ENCODE measurements around the gene SSBP3. TPM values are rescaled to one million over a fixed set of nuclear protein-coding genes. Genes with fewer than 3 reads are reported as not detected.

SSBP3 gene
- total RNA-seq, 3 donors from 2014 or later, result 21.3 to 28.0 (median 25.6) TPM

DNA sequence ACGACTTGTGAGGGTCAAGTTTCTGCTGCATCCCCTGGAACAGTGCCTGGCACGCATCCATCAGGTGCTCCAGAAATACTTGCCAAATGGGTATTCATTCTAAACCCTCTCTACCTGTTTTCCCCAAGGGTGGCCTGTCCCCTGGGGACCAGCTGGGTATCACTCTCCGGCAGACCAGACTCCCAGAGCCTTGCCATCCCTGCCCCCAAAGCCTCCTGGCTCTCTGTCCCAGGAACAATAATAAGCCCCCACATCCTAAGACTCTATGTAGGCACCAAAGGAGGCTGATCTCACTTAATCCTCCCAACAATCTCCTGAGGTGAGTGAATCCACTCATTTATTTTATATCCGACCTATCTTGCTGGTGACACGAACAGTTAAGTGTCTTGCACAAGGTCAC lies 109.5 kb downstream of the SSBP3 start:
- no peak for TF ChIP-seq CTCF (IDR thresholded peaks at IDR 0.05)
- peaks cover 3 to 18% of the 10 kb centered on the region in 2 donors for H3K4me1 ChIP-seq

DNA sequence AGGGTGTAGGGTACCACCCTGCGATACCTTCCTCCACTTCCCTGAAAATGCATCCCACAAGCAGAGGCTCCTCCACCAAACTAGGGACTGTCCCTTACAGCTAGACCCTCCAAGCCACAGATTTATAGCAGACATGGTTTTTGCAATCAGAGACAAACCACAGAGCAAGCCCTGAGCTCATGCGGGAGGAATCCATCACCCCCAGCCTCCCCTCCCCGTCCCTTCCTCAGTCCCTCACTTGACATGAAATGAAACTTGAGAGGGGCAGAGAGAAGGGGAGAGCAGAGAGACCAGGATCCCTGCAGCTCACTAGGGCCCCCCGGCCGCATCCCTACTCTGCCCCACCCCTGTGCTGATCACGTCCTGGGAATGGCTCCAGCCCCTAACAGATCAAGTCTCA lies 111.3 kb downstream of the SSBP3 start:
- no peak for TF ChIP-seq POLR2AphosphoS5 (IDR thresholded peaks at IDR 0.05)
- TF ChIP-seq POLR2A (IDR thresholded peaks at IDR 0.05), result no peak
- TF ChIP-seq CTCF (IDR thresholded peaks at IDR 0.05), result no peak
- Histone ChIP-seq H3K4me1 (peaks cover 3 to 32% of the 10 kb centered on the region in 2 donors), H3K27me3 (no peaks in the 10 kb centered on the region), H3K4me3 (no peak overlapping the region), H3K27ac (peak overlapping the region in 1 of 2 donors; percentile 67), H3K9me3 (no peaks in the 10 kb centered on the region), H3K36me3 (no peaks in the 10 kb centered on the region)
- intact Hi-C loops (cut with DNase I; ENCODE audit: low total_unique reads), result no loop called here
- DNase-seq (ENCODE audit: low spot score in 2 of 2), result no peak

More for the DNA sequence above, 109.5 kb downstream of the SSBP3 start:
- Histone ChIP-seq H3K36me3 (no peaks in the 10 kb centered on the region), H3K27ac (peak overlapping the region in 1 of 2 donors; percentile 73), H3K9me3 (no peaks in the 10 kb centered on the region), H3K4me3 (no peak overlapping the region), H3K27me3 (no peaks in the 10 kb centered on the region)
- intact Hi-C loops (cut with DNase I; ENCODE audit: low total_unique reads), result no loop called here
- no peak for DNase-seq (ENCODE audit: low spot score in 2 of 2)

- TF ChIP-seq POLR2AphosphoS5 (IDR thresholded peaks at IDR 0.05) (no peak), POLR2A (IDR thresholded peaks at IDR 0.05) (no peak), CTCF (IDR thresholded peaks at IDR 0.05) (no peak)
- Histone ChIP-seq H3K4me1 (peaks cover 2 to 15% of the 10 kb centered on the region in 2 donors), H3K27me3 (no peaks in the 10 kb centered on the region), H3K27ac (peak overlapping the region in 1 of 2 donors; percentile 52), H3K36me3 (no peaks in the 10 kb centered on the region), H3K9me3 (no peaks in the 10 kb centered on the region), H3K4me3 (no peak overlapping the region)
- intact Hi-C loops (cut with DNase I; ENCODE audit: low total_unique reads), result no loop called here
- DNase-seq (ENCODE audit: low spot score in 2 of 2), result no peak
Observed at GRCh38 chr1:54292002-54292911, 113.9 kb downstream of the SSBP3 start.

DNA sequence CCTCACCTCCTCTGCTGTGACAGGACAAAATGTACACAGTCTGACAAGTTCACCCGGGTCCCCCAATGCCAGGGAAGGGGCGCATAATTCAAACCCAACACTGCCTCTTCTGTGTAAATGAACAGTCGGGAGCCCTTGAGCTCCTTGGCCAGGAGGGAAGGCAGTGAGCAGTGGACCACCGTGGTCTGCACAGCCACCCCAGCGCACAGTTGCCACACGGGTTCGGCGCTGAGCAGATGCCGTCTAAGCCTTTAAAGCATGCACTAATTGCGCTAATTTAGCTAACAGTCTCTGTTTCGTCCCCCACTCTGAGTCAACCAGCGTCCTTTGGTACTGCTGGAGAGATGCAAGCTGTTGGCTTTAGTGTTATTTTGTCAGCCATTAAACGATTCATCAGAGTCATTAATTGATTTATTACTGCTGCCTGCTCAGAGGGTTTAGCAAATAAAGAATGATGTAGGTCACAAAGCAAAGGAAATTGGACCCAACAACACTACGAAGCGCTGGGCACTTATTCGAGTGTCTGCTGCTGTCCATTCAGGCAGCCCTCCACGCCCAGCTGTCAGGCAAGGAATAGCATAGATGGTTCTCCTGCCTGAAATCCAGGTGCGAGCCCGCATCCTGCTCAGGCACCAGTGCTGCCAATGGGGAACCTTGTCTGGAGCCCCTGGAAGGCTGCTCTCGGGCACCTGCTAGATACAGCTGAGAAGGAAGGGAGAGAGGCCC lies 114.8 kb downstream of the SSBP3 start:
- DNase-seq (ENCODE audit: low spot score in 2 of 2), result no peak
- Histone ChIP-seq H3K27ac (peak overlapping the region in 1 of 2 donors; percentile 52), H3K36me3 (no peaks in the 10 kb centered on the region), H3K4me1 (peaks cover 2 to 21% of the 10 kb centered on the region in 2 donors), H3K27me3 (no peaks in the 10 kb centered on the region), H3K9me3 (no peaks in the 10 kb centered on the region), H3K4me3 (no peak overlapping the region)
- intact Hi-C loops (cut with DNase I; ENCODE audit: low total_unique reads), result no loop called here
- no peak for TF ChIP-seq CTCF (IDR thresholded peaks at IDR 0.05)

All from breast epithelium (tissue), 4 donors.